ENCODE measurements around the gene TMEM35B. TPM values are rescaled to one million over a fixed set of nuclear protein-coding genes. Genes with fewer than 3 reads are reported as not detected.
"Not testable (repeated sequence)": the region's sequence is repeated elsewhere in the genome, so short reads cannot be mapped to it uniquely, and the experiment has no call there.

The TMEM35B gene
- total and polyA plus RNA-seq, 2 experiments from 2014 or later, result 7.6 to 27.1 TPM

GRCh38 chr1:34946211-34946610, 38.9 kb downstream of the TMEM35B start (continued):
- TF ChIP-seq, protein P1, sequence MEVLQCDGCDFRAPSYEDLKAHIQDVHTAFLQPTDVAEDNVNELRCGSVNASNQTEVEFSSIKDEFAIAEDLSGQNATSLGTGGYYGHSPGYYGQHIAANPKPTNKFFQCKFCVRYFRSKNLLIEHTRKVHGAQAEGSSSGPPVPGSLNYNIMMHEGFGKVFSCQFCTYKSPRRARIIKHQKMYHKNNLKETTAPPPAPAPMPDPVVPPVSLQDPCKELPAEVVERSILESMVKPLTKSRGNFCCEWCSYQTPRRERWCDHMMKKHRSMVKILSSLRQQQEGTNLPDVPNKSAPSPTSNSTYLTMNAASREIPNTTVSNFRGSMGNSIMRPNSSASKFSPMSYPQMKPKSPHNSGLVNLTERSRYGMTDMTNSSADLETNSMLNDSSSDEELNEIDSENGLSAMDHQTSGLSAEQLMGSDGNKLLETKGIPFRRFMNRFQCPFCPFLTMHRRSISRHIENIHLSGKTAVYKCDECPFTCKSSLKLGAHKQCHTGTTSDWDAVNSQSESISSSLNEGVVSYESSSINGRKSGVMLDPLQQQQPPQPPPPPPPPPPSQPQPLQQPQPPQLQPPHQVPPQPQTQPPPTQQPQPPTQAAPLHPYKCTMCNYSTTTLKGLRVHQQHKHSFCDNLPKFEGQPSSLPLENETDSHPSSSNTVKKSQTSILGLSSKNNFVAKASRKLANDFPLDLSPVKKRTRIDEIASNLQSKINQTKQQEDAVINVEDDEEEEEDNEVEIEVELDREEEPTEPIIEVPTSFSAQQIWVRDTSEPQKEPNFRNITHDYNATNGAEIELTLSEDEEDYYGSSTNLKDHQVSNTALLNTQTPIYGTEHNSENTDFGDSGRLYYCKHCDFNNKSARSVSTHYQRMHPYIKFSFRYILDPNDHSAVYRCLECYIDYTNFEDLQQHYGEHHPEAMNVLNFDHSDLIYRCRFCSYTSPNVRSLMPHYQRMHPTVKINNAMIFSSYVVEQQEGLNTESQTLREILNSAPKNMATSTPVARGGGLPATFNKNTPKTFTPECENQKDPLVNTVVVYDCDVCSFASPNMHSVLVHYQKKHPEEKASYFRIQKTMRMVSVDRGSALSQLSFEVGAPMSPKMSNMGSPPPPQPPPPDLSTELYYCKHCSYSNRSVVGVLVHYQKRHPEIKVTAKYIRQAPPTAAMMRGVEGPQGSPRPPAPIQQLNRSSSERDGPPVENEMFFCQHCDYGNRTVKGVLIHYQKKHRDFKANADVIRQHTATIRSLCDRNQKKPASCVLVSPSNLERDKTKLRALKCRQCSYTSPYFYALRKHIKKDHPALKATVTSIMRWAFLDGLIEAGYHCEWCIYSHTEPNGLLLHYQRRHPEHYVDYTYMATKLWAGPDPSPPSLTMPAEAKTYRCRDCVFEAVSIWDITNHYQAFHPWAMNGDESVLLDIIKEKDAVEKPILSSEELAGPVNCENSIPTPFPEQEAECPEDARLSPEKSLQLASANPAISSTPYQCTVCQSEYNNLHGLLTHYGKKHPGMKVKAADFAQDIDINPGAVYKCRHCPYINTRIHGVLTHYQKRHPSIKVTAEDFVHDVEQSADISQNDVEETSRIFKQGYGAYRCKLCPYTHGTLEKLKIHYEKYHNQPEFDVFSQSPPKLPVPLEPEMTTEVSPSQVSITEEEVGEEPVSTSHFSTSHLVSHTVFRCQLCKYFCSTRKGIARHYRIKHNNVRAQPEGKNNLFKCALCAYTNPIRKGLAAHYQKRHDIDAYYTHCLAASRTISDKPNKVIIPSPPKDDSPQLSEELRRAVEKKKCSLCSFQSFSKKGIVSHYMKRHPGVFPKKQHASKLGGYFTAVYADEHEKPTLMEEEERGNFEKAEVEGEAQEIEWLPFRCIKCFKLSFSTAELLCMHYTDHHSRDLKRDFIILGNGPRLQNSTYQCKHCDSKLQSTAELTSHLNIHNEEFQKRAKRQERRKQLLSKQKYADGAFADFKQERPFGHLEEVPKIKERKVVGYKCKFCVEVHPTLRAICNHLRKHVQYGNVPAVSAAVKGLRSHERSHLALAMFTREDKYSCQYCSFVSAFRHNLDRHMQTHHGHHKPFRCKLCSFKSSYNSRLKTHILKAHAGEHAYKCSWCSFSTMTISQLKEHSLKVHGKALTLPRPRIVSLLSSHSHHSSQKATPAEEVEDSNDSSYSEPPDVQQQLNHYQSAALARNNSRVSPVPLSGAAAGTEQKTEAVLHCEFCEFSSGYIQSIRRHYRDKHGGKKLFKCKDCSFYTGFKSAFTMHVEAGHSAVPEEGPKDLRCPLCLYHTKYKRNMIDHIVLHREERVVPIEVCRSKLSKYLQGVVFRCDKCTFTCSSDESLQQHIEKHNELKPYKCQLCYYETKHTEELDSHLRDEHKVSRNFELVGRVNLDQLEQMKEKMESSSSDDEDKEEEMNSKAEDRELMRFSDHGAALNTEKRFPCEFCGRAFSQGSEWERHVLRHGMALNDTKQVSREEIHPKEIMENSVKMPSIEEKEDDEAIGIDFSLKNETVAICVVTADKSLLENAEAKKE (CRISPR knock-in tag; IDR thresholded peaks at IDR 0.05), result no peak

DNA sequence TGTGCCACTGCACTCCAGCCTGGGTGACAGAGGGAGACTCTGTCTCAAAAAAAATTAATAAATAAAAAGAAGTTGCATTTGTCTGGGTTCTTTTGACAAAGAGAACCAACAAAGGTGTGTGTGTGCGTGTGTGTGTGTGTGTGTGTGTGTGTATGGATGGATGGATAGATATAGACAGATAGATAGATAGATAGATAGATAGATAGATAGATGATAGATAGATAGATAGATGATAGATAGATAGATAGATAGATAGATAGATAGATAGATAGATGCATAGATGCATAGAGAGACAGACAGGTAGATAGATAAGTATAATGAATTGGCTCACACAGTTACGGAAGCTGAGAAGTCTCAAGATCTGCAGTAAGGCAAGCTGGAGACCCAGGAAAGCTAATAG, 43.3 kb downstream of the TMEM35B start:
- H3K79me2 ChIP-seq (replicated peaks; ENCODE audit: insufficient read depth); H4K20me1 ChIP-seq (replicated peaks; ENCODE audit: insufficient read depth); H3K4me1 Mint-ChIP-seq; H3K27me3 ChIP-seq (ENCODE audit: insufficient read depth); H3K4me1 ChIP-seq (ENCODE audit: insufficient read depth); H3K27me3 Mint-ChIP-seq (ENCODE audit: insufficient read depth, low read depth, poor library complexity); H3K9me2 ChIP-seq (ENCODE audit: insufficient read depth); H2AFZ ChIP-seq; H3F3A ChIP-seq (replicated peaks; ENCODE audit: low read depth); H3K9me3 Mint-ChIP-seq; H3K27ac ChIP-seq (ENCODE audit: low read depth); H3K36me3 Mint-ChIP-seq (ENCODE audit: low read depth); H3K27ac Mint-ChIP-seq; H3K36me3 ChIP-seq (ENCODE audit: insufficient read depth); H3K4me3 ChIP-seq; H3K4me3 Mint-ChIP-seq; DNase-seq (ENCODE audit: low spot score); H3K4me2 ChIP-seq; ATAC-seq: not testable (repeated sequence)

Small RNA genes within 50 kb of the gene (small RNA-seq; reads per million reads assigned to genes)
- not detected for gene TMEM35B (ENCODE audit: low replicate concordance)

Other genes starting within 250 kb of the TMEM35B start
- gene GJB5, start 230.3 kb downstream of the TMEM35B start, total RNA-seq (2014; rRNA removed; shearing (Covaris generic)), result 0.50 and 1.4 TPM in 2 replicates
- 0.64 TPM in 1 of 2 replicates, not detected in the other for gene GJB5, start 230.3 kb downstream of the TMEM35B start, polyA plus RNA-seq (2016; fragmentation: Nextera tagmentation; extraction: Ambion mirVana)
- 0.07 TPM in 1 of 2 replicates, not detected in the other for gene GJB4, start 225.6 kb downstream of the TMEM35B start, total RNA-seq (2014; rRNA removed; shearing (Covaris generic))
- not detected in 2 replicates for gene GJB4, start 225.6 kb downstream of the TMEM35B start, polyA plus RNA-seq (2016; fragmentation: Nextera tagmentation; extraction: Ambion mirVana)
- 0.31 and 0.50 TPM in 2 replicates for gene GJB3, start 204.1 kb downstream of the TMEM35B start, total RNA-seq (2014; rRNA removed; shearing (Covaris generic))
- gene GJB3, start 204.1 kb downstream of the TMEM35B start, polyA plus RNA-seq (2016; fragmentation: Nextera tagmentation; extraction: Ambion mirVana), result 0.26 and 0.47 TPM in 2 replicates
- gene GJA4, start 192.3 kb downstream of the TMEM35B start, total RNA-seq (2014; rRNA removed; shearing (Covaris generic)), result 1.7 and 2.2 TPM in 2 replicates
- 0.82 and 0.95 TPM in 2 replicates for gene GJA4, start 192.3 kb downstream of the TMEM35B start, polyA plus RNA-seq (2016; fragmentation: Nextera tagmentation; extraction: Ambion mirVana)
- gene SMIM12, start 125.6 kb downstream of the TMEM35B start, total RNA-seq (2014; rRNA removed; shearing (Covaris generic)), result 25.3 and 28.5 TPM in 2 replicates
- gene SMIM12, start 125.6 kb downstream of the TMEM35B start, polyA plus RNA-seq (2016; fragmentation: Nextera tagmentation; extraction: Ambion mirVana), result 22.3 and 22.7 TPM in 2 replicates
- gene DLGAP3, start 55.7 kb downstream of the TMEM35B start, total RNA-seq (2014; rRNA removed; shearing (Covaris generic)), result 12.6 and 13.7 TPM in 2 replicates
- 7.1 and 7.5 TPM in 2 replicates for gene DLGAP3, start 55.7 kb downstream of the TMEM35B start, polyA plus RNA-seq (2016; fragmentation: Nextera tagmentation; extraction: Ambion mirVana)
- gene ZMYM6, start 46.6 kb upstream of the TMEM35B start, total RNA-seq (2014; rRNA removed; shearing (Covaris generic)), result 12.4 and 16.8 TPM in 2 replicates
- gene ZMYM6, start 46.6 kb upstream of the TMEM35B start, polyA plus RNA-seq (2016; fragmentation: Nextera tagmentation; extraction: Ambion mirVana), result 5.8 and 7.0 TPM in 2 replicates
- gene ZMYM1, start 94.0 kb upstream of the TMEM35B start, total RNA-seq (2014; rRNA removed; shearing (Covaris generic)), result 51.0 and 51.9 TPM in 2 replicates
- gene ZMYM1, start 94.0 kb upstream of the TMEM35B start, polyA plus RNA-seq (2016; fragmentation: Nextera tagmentation; extraction: Ambion mirVana), result 25.8 and 37.4 TPM in 2 replicates
- gene SFPQ, start 207.8 kb upstream of the TMEM35B start, total RNA-seq (2014; rRNA removed; shearing (Covaris generic)), result 346 and 352 TPM in 2 replicates
- 251 and 258 TPM in 2 replicates for gene SFPQ, start 207.8 kb upstream of the TMEM35B start, polyA plus RNA-seq (2016; fragmentation: Nextera tagmentation; extraction: Ambion mirVana)

All from GM23338 (cell line).